Epithelial cell of proximal tubule (primary cell): Measurements from ENCODE around the gene STAB2. TPM values are rescaled to one million over a fixed set of nuclear protein-coding genes. Genes with fewer than 3 reads are reported as not detected.

Experiments
- DNase-seq: peaks from one replicate; pipeline ENCODE4 v3.0.0-alpha.2; 2011; ENCODE audit warnings: low read depth
- H3K4me3 ChIP-seq: 2 replicates; pipeline ENCODE4 v1.5.1; 2011; ENCODE audit warnings: low read depth, mild to moderate bottlenecking, low read length
- total RNA-seq: library from RNA; depleted of rRNA; stranded (reverse); fragments of >200 nt; gene quantifications from 2 replicates; pipeline ENCODE4 v1.2.3, GENCODE V29; 2015
- TF ChIP-seq, protein P1 (sequence below): conservative IDR thresholded peaks from 2 replicates; pipeline ENCODE4 v1.5.1; 2012; ENCODE audit warnings: low read depth, mild to moderate bottlenecking, low read length

The STAB2 gene
- total RNA-seq, 1 donor from 2014 or later: not detected

DNA sequence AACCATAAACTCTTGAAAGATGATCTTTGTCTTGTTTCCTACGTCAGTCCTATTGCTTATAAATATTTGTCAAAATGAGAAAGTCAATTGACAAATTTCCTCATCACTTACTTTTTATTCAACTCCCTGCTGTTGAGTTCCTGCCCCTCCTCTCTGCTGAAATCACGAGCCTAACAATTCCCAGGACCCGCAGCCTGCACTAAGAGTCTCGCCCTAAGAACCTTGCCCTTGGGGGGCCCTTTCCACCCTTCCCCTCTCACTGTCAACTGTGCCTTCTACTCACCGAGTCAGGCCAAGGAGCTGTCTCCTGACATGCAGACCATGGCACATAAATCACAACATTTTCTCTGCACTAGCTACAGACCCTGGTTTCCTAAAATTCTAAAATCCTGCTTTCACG is 99.0 kb downstream of the STAB2 start:
- no peak for DNase-seq
- TF ChIP-seq, protein P1, sequence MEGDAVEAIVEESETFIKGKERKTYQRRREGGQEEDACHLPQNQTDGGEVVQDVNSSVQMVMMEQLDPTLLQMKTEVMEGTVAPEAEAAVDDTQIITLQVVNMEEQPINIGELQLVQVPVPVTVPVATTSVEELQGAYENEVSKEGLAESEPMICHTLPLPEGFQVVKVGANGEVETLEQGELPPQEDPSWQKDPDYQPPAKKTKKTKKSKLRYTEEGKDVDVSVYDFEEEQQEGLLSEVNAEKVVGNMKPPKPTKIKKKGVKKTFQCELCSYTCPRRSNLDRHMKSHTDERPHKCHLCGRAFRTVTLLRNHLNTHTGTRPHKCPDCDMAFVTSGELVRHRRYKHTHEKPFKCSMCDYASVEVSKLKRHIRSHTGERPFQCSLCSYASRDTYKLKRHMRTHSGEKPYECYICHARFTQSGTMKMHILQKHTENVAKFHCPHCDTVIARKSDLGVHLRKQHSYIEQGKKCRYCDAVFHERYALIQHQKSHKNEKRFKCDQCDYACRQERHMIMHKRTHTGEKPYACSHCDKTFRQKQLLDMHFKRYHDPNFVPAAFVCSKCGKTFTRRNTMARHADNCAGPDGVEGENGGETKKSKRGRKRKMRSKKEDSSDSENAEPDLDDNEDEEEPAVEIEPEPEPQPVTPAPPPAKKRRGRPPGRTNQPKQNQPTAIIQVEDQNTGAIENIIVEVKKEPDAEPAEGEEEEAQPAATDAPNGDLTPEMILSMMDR: no peak
- no peak overlapping the region for H3K4me3 ChIP-seq

DNA sequence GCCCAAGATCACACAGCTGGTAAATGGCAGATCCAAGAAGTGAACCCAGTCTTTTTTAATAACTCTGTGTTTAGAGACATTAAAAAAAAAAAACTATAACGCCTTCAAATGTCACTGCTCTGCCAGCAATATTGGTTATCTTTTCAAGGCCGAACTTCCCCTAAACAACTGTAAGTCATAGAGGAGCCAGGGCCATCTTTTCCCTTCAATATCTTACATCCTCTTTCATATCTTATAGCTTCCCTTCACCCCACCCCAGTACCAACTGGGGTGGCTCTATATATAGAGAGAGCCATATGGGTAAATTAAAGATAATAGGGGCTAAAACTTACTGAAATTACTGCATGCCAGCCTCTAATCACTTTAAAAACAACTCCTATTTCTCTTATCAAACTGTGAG is 100.2 kb downstream of the STAB2 start:
- no peak overlapping the region for H3K4me3 ChIP-seq
- TF ChIP-seq, protein P1: no peak
- no peak for DNase-seq

DNA sequence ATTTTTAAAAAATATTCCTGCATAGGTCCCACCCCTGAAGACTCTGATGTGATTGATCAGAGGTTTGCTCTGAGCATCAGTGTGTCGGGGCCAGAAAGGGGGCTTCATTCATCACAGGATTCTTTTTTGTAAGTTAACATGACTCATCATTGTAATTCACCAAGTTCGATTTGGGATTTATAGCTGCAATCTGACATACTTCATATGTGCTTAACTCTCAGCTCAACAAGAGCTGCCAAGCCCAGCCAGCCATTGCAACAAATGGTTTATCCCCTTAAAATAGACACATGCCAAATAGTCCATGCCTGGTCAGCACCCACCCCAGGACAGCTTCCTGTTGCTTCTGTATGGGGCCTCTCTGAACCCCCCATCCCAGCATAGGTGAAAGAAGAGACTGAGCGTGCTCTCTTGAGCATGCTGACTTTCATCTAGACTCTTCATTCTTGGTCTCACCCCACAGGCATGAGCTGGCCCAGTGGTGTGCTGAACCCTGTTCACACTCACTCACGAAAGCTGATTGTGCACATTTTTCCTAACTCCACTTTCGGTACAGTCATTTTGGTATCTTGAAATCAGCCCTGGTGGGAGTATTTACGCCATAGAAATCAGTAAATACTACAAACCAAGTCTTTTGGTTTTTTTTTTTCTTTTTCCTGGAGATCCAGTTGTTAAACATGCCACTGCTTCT is 101.4 kb downstream of the STAB2 start:
- TF ChIP-seq, protein P1: no peak
- no peak for DNase-seq
- H3K4me3 ChIP-seq: no peak overlapping the region

DNA sequence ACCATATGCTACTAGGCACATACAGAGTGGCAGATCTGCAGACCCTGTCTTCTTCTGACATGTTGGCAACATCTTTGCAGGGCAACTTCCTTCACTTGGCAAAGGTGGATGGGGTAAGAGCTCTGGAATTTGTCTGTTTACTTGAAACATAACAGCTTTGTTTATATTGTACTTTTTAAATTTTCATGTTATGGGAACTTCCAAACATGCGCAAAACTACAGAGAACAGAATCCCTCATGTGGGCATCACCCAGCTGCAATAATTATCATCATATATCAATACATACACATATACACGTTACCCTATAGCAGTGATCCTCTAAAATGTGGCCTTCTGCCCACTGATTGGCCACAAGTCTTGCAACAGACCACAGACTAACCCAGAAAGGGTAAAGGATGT is 103.4 kb downstream of the STAB2 start:
- DNase-seq: no peak
- TF ChIP-seq, protein P1: no peak
- no peak overlapping the region for H3K4me3 ChIP-seq

DNA sequence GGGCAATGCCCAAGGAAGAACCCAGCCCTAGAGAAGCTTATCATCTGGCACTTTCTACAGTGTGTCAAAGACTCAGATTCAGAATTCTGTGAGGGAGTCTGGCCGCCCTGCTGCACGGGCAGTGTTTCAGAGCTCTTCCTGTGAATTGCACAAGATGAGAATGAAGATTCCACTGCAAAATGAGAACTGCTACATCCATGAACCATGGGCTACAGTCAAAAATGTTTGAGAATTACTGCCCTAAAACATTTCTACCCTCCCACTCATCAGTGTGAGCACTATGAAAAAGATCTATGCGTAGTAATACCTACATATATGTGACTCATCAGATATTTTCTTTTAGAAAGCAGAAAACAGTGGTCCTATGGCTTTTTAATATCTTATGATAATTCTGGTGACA is 104.0 kb downstream of the STAB2 start:
- H3K4me3 ChIP-seq: no peak overlapping the region
- no peak for DNase-seq
- TF ChIP-seq, protein P1: no peak

DNA sequence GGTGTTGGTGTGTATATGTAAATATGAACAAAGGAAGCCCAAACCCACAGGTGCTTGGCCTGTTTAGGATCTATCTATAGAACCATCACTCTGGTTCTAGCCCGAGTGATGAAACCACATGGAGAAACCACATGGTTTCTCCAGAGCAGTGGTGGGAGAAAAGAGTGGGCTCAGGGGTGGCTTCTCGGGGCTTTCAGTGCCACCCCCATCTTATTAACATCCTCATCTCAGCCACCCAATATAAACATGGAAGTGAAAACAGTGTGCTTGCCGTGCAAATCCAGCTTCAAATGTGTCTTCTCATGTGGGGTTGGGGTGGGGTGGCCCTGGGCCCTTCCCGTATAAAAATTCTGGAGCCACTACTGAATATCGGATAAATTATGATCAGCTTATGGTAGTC is 109.0 kb downstream of the STAB2 start:
- H3K4me3 ChIP-seq: no peak overlapping the region
- TF ChIP-seq, protein P1: no peak
- no peak for DNase-seq

DNA sequence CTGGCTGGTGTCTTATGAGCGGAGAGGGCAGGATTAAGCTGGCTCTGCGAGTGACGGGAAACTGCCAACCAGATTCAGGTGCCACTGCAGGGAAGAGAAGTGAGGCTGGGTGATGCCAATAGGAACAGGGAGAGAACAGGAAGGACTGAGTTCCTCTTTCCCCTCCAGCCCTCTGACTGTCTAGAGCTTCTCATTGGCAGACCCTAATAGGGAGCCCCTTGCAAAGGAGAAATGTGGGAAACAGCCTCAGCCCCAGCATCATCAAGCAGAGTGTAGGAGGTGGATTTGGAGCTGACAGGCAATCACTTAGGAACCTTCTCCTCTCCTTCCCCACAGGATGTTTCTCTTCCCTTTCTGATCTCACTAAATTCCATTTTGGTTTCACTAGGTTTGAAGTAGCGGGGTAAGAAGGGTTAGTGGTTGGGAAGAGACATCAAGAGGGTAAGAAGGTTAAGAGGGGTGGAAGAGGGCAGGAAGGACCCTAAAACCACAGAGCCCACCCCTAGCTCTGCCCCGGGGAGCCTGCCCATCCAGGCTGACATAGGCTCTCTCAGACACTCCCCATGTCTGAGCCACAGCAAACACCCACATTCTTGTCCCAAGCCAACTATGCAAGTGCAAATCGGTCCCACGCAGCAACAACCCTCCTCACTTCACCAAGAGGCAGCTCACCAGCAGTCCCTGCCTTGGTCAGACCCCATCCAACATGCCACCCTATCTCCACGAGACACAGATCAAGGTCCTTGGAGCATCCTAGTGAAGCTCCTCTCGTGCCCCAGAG is 111.1 kb downstream of the STAB2 start:
- no peak overlapping the region for H3K4me3 ChIP-seq
- TF ChIP-seq, protein P1: no peak
- DNase-seq: no peak
